SK-N-SH (cell line): Measurements from ENCODE around the gene CYFIP2.
A peak's percentile ranks its signal among the peaks of the same experiment; 100 is the strongest.

Source experiments
- CTCF ChIP-seq: fragments of 200-600 bp; sonication (generic); IDR thresholded peaks from 2 replicates; pipeline ENCODE4 v1.6.1; 2017; ENCODE audit warnings: antibody characterized with exemption, mild to moderate bottlenecking, moderate library complexity
- POLR2AphosphoS5 ChIP-seq: IDR thresholded peaks from 2 replicates; pipeline ENCODE4 v1.6.1; 2012; ENCODE audit warnings: low read depth, low read length
- TF ChIP-seq, protein P1 (sequence below): fragments of 150-350 bp; IDR thresholded peaks from 2 replicates; pipeline ENCODE4 v1.6.1; 2017; ENCODE audit warnings: antibody characterized with exemption, low read length, low read depth, borderline replicate concordance

GRCh38 chr5:157312492-157312891, 46.6 kb downstream of the CYFIP2 start:
- TF ChIP-seq, protein P1, sequence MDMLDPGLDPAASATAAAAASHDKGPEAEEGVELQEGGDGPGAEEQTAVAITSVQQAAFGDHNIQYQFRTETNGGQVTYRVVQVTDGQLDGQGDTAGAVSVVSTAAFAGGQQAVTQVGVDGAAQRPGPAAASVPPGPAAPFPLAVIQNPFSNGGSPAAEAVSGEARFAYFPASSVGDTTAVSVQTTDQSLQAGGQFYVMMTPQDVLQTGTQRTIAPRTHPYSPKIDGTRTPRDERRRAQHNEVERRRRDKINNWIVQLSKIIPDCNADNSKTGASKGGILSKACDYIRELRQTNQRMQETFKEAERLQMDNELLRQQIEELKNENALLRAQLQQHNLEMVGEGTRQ: no peak
- TF ChIP-seq POLR2AphosphoS5: no peak
- TF ChIP-seq CTCF: peak; percentile 80
